ENCODE measurements around the gene SPATA3. TPM values are rescaled to one million over a fixed set of nuclear protein-coding genes. Genes with fewer than 3 reads are reported as not detected.

Gene SPATA3
- total and polyA plus RNA-seq, 2 donors (not counting 1 experiment from before 2014, with no cell fraction given): not detected

DNA sequence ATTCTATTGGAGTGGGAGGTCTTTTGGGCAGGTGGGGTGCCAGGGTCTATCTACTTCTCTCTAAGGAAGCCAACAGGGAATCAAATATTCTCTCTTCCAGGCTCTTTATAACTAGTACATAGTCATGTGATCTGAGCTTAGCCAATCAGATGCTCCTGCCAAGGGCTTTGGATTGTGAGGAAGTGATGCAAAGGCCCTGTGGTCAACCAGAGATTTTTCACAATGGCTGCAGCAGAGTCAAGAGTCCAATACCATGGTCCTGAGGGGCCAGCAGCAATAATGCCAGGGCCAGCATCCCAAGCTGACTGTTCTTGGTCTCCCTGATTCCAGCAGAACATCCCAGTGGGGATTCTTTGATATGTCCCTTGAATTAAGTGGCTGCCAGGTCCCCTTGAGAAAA, 33.0 kb downstream of the SPATA3 start:
- Histone ChIP-seq H3K9ac (ENCODE audit: insufficient read depth, low read length) (no peak overlapping the region), H4K20me1 (ENCODE audit: control insufficient read depth, extremely low read depth, insufficient read depth, low read length) (no peaks in the 10 kb centered on the region), H3K4me3 (replicated peaks in 1 of 4; ENCODE audit: control extremely low read depth in 1 of 4, insufficient read depth in 1 of 4, low read depth in 3 of 4, low read length in 4 of 4) (no peak overlapping the region), H3K9me3 (ENCODE audit: control insufficient read depth, insufficient read depth, low read depth, low read length) (no peaks in the 10 kb centered on the region), H3K4me2 (ENCODE audit: extremely low read depth, insufficient read depth, low read length) (no peak overlapping the region), H3K4me1 (ENCODE audit: control insufficient read depth, extremely low read depth, insufficient read depth, low read length) (no peaks in the 10 kb centered on the region), H2AFZ (ENCODE audit: low read length) (no peak overlapping the region), H3K79me2 (ENCODE audit: control insufficient read depth, insufficient read depth, low read length) (no peaks in the 10 kb centered on the region), H3K27me3 (ENCODE audit: control insufficient read depth, insufficient read depth, low read length) (peaks cover 15% of the 10 kb centered on the region), H3K36me3 (ENCODE audit: control insufficient read depth, insufficient read depth, low read length) (no peaks in the 10 kb centered on the region), H3K27ac (ENCODE audit: insufficient read depth, low read length) (no peak overlapping the region)
- TF ChIP-seq, protein P1, sequence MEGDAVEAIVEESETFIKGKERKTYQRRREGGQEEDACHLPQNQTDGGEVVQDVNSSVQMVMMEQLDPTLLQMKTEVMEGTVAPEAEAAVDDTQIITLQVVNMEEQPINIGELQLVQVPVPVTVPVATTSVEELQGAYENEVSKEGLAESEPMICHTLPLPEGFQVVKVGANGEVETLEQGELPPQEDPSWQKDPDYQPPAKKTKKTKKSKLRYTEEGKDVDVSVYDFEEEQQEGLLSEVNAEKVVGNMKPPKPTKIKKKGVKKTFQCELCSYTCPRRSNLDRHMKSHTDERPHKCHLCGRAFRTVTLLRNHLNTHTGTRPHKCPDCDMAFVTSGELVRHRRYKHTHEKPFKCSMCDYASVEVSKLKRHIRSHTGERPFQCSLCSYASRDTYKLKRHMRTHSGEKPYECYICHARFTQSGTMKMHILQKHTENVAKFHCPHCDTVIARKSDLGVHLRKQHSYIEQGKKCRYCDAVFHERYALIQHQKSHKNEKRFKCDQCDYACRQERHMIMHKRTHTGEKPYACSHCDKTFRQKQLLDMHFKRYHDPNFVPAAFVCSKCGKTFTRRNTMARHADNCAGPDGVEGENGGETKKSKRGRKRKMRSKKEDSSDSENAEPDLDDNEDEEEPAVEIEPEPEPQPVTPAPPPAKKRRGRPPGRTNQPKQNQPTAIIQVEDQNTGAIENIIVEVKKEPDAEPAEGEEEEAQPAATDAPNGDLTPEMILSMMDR (conservative IDR thresholded peaks at IDR 0.05 in 1 of 2, IDR thresholded peaks at IDR 0.05 in 1 of 2; ENCODE audit: low read depth in 1 of 2, low read length in 2 of 2): no peak
- no peak for TF ChIP-seq EZH2 (IDR thresholded peaks at IDR 0.05; ENCODE audit: low read length, missing control alignments)
- no peak for DNase-seq (ENCODE audit: low read depth in 2 of 2)

DNA sequence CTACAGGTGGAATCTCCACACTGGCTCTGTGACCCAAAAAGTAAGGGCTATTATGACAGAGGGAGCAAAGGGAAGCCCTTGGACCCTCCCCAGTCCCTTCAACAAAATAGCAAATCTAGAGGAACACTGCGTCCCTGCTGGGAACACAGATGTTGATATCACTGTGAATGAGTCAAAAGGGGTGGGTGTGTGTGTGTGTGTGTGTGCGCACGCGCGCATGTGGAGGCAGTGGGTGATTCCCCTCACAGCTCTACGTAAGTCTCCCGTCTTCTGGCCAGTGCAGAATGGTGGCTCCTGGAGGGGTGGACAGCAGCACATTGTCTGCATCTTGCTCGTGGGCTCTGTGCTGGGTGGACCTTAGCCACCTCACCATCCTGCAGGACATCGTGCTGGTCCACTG, 33.6 kb downstream of the SPATA3 start:
- no peak overlapping the region for H3K9ac ChIP-seq (ENCODE audit: insufficient read depth, low read length)
- H3K79me2 ChIP-seq (ENCODE audit: control insufficient read depth, insufficient read depth, low read length): no peaks in the 10 kb centered on the region
- no peak overlapping the region for H3K4me2 ChIP-seq (ENCODE audit: extremely low read depth, insufficient read depth, low read length)
- H3K27me3 ChIP-seq (ENCODE audit: control insufficient read depth, insufficient read depth, low read length): peaks cover 15% of the 10 kb centered on the region
- H2AFZ ChIP-seq (ENCODE audit: low read length): no peak overlapping the region
- no peaks in the 10 kb centered on the region for H3K4me1 ChIP-seq (ENCODE audit: control insufficient read depth, extremely low read depth, insufficient read depth, low read length)
- H3K4me3 ChIP-seq (replicated peaks in 1 of 4; ENCODE audit: control extremely low read depth in 1 of 4, insufficient read depth in 1 of 4, low read depth in 3 of 4, low read length in 4 of 4): no peak overlapping the region
- H3K9me3 ChIP-seq (ENCODE audit: control insufficient read depth, insufficient read depth, low read depth, low read length): no peaks in the 10 kb centered on the region
- no peak overlapping the region for H3K27ac ChIP-seq (ENCODE audit: insufficient read depth, low read length)
- no peaks in the 10 kb centered on the region for H4K20me1 ChIP-seq (ENCODE audit: control insufficient read depth, extremely low read depth, insufficient read depth, low read length)
- no peaks in the 10 kb centered on the region for H3K36me3 ChIP-seq (ENCODE audit: control insufficient read depth, insufficient read depth, low read length)
- TF ChIP-seq, protein P1 (conservative IDR thresholded peaks at IDR 0.05 in 1 of 2, IDR thresholded peaks at IDR 0.05 in 1 of 2; ENCODE audit: low read depth in 1 of 2, low read length in 2 of 2): no peak
- no peak for TF ChIP-seq EZH2 (IDR thresholded peaks at IDR 0.05; ENCODE audit: low read length, missing control alignments)
- DNase-seq (ENCODE audit: low read depth in 2 of 2): no peak

DNA sequence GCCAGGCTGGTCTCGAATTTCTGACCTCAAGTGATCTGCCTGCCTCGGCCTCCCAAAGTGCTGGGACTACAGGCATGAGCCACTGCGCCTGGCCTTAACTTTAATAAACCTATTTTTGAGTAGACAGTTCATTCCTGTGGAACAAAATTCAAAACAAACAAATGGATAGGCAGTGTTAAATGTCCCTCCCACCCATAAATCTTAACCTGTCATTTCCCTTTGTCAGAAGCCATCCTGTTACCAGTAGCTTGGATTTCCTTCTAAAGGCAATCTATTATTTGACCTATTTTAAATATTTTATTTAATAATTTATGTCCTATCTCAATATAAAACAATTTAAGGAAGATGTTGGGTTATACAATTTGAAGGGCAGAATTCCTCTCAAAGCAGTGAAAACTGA, 34.8 kb downstream of the SPATA3 start:
- Histone ChIP-seq H3K27me3 (ENCODE audit: control insufficient read depth, insufficient read depth, low read length) (peaks cover 17% of the 10 kb centered on the region), H3K4me1 (ENCODE audit: control insufficient read depth, extremely low read depth, insufficient read depth, low read length) (no peaks in the 10 kb centered on the region), H2AFZ (ENCODE audit: low read length) (no peak overlapping the region), H3K79me2 (ENCODE audit: control insufficient read depth, insufficient read depth, low read length) (no peaks in the 10 kb centered on the region), H4K20me1 (ENCODE audit: control insufficient read depth, extremely low read depth, insufficient read depth, low read length) (no peaks in the 10 kb centered on the region), H3K36me3 (ENCODE audit: control insufficient read depth, insufficient read depth, low read length) (no peaks in the 10 kb centered on the region), H3K27ac (ENCODE audit: insufficient read depth, low read length) (no peak overlapping the region), H3K9ac (ENCODE audit: insufficient read depth, low read length) (no peak overlapping the region), H3K4me3 (replicated peaks in 1 of 4; ENCODE audit: control extremely low read depth in 1 of 4, insufficient read depth in 1 of 4, low read depth in 3 of 4, low read length in 4 of 4) (no peak overlapping the region), H3K4me2 (ENCODE audit: extremely low read depth, insufficient read depth, low read length) (no peak overlapping the region), H3K9me3 (ENCODE audit: control insufficient read depth, insufficient read depth, low read depth, low read length) (no peaks in the 10 kb centered on the region)
- TF ChIP-seq, protein P1 (conservative IDR thresholded peaks at IDR 0.05 in 1 of 2, IDR thresholded peaks at IDR 0.05 in 1 of 2; ENCODE audit: low read depth in 1 of 2, low read length in 2 of 2): no peak
- no peak for TF ChIP-seq EZH2 (IDR thresholded peaks at IDR 0.05; ENCODE audit: low read length, missing control alignments)
- no peak for DNase-seq (ENCODE audit: low read depth in 2 of 2)
